Skeletal muscle satellite cell (primary cell): Measurements from ENCODE around the gene C21orf58. TPM values are rescaled to one million over a fixed set of nuclear protein-coding genes. Genes with fewer than 3 reads are reported as not detected.
A peak's percentile ranks its signal among the peaks of the same experiment; 100 is the strongest.
"Not testable (repeated sequence)": the region's sequence is repeated elsewhere in the genome, so short reads cannot be mapped to it uniquely, and the experiment has no call there.

ENCODE experiments used
- H3K27me3 ChIP-seq: 2 replicates; pipeline ENCODE4 v1.7.0; 2013; ENCODE audit warnings: low read length; ENCODE audit not compliant: control insufficient read depth, insufficient read depth
- H3K36me3 ChIP-seq: 2 replicates; pipeline ENCODE4 v1.7.0; 2013; ENCODE audit warnings: mild to moderate bottlenecking, control low read depth, low read length; ENCODE audit not compliant: insufficient read depth
- H3K4me1 ChIP-seq: 2 replicates; pipeline ENCODE4 v1.7.0; 2013; ENCODE audit warnings: low read length; ENCODE audit not compliant: control insufficient read depth, insufficient read depth
- H3K4me2 ChIP-seq: 2 replicates; pipeline ENCODE4 v1.7.0; 2013; ENCODE audit warnings: mild to moderate bottlenecking, low read length
- H3K4me3 ChIP-seq: 2 replicates; pipeline ENCODE4 v1.7.0; 2013; ENCODE audit warnings: low read length
- H3K9ac ChIP-seq: 2 replicates; pipeline ENCODE4 v1.7.0; 2013; ENCODE audit warnings: mild to moderate bottlenecking, low read depth, low read length, moderate library complexity
- H3K9me3 ChIP-seq: replicated peaks from 2 replicates; pipeline ENCODE4 v1.7.0; 2013; ENCODE audit warnings: mild to moderate bottlenecking, control low read depth, low read length
- total RNA-seq: library from RNA; depleted of rRNA; stranded (reverse); fragments of >200 nt; gene quantifications from 2 replicates; pipeline ENCODE4 v1.2.3, GENCODE V29; 2012; rRNA removed

The C21orf58 gene
- 5.0 and 5.6 TPM in 2 replicates for total RNA-seq

DNA sequence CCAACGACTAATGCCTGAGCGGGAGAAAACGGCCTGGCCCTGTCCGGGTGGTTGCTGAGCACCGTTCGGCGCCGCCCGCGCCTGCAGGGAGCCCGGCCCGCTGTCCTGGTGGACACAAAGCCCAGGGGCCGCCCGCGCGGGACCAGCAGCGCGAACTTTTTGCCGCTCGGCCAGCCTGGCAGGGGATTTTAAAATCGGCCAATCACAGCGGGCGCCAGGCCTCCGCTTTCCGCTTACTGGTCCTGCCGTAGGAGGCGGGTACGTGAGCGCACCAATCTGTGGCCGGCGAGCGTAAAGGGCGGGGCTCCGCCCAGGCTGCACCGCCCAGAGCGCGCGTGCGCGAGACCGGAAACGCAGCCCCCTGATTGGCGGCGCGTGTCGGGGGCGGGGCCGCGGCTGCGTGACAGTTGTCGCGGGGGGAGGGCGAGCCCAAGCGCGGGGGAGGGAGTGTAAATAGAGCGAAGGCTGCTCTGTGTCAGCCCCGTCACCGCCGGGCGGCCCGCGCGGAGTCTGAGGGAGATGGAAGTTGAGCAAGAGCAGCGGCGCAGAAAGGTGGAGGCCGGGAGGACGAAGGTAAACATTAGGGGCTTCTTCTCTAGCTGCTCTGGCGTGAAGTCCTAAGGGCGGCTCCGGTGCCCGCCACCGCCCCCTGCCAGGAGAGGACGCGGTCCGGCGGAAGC lies at the start of gene C21orf58, which contains the start of gene PCNT:
C21orf58 (minus strand) TSS at position 161 of the 680 bp plus-strand sequence. CDS start 1,132 bp downstream, outside the sequence.
PCNT (plus strand) TSS at position 447 of the 680 bp plus-strand sequence; CDS start at position 520, 73 bp downstream.
- Histone ChIP-seq H3K27me3 (no peaks in the 10 kb centered on the region), H3K4me3 (peak within 1 kb of the TSS; percentile 99), H3K4me1 (peaks cover 33% of the 10 kb centered on the region), H3K9ac (peak within 1 kb of the TSS; percentile 95), H3K9me3 (no peaks in the 10 kb centered on the region), H3K4me2 (peak within 1 kb of the TSS; percentile 98), H3K36me3 (peaks cover 10% of the 10 kb centered on the region)

DNA sequence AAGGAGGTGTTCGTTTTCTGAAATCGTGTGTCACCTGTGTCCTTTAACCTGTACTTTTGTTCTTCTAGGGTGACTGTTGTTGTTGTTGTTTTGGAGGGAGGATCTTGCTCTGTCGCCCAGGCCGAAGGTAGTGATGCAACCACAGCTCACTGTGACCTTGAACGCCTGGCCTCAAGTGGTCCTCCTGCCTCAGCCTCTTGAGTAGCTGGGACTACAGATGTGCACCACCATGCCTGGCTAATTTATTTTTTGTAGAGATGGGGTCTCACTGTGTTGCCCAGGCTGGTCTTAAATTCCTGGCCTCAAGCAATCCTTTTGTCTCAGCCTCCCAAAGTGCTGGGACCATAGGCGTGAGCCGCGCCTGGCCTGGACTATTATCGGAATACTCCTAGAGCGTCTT lies 49.3 kb upstream of the C21orf58 start:
- H3K4me1 ChIP-seq, H3K9me3 ChIP-seq, H3K4me3 ChIP-seq, H3K9ac ChIP-seq, H3K4me2 ChIP-seq, H3K27me3 ChIP-seq: not testable (repeated sequence)
- H3K36me3 ChIP-seq = peaks cover 15% of the 10 kb centered on the region

DNA sequence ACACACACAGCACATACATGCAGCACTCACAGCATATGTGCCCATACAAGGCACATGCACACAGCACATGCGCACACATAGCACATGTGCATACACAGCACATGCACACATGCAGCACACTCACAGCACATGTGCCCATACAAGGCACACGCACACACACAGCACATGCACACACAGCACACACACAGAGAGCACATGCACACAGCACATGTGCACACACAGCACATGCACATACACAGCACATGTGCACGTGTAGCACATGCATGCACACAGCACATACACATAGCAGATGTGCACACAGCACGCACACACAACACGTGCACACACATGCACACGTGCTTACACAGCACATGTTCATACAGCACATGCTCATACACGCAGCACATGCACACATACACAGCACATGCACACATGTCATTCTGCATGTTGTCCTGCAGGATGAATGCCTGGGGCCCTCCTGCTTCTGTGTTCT lies 48.4 kb upstream of the C21orf58 start:
- Histone ChIP-seq H3K4me2 (no peak overlapping the region), H3K9me3 (no peaks in the 10 kb centered on the region), H3K36me3 (peaks cover 21% of the 10 kb centered on the region), H3K27me3 (no peaks in the 10 kb centered on the region), H3K9ac (no peak overlapping the region), H3K4me3 (no peak overlapping the region), H3K4me1 (no peaks in the 10 kb centered on the region)

DNA sequence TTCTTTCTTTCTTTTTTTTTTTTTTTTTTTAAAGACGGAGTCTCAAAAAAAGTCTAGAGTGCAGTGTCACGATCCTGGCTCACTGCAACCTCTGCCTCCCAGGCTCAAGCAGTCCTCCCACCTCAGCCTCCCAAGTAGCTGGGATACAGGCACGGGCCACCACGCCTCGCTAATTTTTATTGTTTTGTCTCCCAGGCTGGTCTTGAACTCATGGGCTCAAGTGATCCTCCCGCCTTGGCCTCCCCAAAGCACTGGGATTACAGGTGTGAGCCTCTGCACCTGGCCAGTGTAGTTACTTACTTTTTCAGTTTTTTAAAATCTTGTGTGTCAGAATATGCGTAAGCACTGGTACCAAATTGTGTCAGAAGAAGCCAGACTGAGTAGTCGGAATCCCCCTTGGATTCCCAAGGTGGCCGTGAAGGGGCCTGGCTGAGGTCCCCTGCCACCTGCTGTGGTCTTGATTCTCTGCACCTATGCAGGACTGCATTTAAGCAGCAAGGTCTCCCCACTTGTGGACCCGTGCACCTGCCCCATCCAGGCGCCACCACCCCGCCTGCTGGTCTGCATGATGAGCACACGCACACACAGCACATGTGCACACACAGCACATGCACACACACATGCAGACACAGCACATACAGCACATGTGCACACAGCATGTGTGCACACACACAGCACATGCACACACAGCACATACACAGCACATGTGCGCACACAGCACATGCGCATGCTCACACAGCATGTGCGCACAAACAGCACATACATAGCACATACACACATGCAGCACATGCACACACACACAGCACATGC lies 47.7 kb upstream of the C21orf58 start:
- Histone ChIP-seq H3K4me3 (no peak overlapping the region), H3K4me2 (no peak overlapping the region), H3K27me3 (no peaks in the 10 kb centered on the region), H3K9ac (no peak overlapping the region), H3K36me3 (peaks cover 28% of the 10 kb centered on the region), H3K4me1 (no peaks in the 10 kb centered on the region), H3K9me3 (no peaks in the 10 kb centered on the region)

DNA sequence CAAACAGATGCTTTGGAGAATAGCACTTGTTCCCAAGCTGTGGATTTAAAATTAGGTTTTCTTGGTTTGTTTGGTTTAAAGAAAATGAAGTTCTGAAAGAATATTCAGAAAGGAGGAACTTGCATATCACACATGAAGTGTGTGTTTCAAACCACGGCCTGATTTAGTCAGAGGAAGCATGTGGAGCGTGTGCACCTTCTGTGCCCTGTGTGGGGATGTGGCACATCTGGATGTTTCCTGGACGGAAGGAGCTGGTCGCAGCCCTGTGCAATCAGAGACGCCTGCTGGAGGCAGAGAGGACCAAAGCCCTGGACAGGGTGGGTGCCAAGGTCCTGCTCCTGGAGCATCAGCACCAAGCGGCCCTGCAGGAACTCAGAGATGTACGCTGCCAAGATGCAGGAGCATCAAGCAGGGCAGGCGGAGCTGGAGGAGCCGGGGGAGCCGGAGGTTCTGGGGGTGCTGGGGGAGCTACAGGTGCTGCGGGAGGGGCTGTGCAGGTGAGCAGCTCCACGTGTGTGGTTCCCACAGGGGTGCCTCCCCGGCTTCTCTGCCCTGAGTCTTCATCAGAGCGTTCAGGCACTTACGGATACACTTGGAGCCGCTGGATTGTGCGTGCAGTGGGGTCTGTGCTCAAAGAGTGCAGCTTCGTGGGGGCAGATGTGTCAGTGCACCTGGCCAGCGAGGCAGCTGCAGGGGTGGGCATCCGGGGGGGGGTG lies 46.0 kb upstream of the C21orf58 start:
- no peak overlapping the region for H3K4me3 ChIP-seq
- H3K9me3 ChIP-seq = no peaks in the 10 kb centered on the region
- H3K9ac ChIP-seq = no peak overlapping the region
- H3K36me3 ChIP-seq = peaks cover 39% of the 10 kb centered on the region
- H3K4me1 ChIP-seq = no peaks in the 10 kb centered on the region
- H3K4me2 ChIP-seq = no peak overlapping the region
- H3K27me3 ChIP-seq = no peaks in the 10 kb centered on the region

DNA sequence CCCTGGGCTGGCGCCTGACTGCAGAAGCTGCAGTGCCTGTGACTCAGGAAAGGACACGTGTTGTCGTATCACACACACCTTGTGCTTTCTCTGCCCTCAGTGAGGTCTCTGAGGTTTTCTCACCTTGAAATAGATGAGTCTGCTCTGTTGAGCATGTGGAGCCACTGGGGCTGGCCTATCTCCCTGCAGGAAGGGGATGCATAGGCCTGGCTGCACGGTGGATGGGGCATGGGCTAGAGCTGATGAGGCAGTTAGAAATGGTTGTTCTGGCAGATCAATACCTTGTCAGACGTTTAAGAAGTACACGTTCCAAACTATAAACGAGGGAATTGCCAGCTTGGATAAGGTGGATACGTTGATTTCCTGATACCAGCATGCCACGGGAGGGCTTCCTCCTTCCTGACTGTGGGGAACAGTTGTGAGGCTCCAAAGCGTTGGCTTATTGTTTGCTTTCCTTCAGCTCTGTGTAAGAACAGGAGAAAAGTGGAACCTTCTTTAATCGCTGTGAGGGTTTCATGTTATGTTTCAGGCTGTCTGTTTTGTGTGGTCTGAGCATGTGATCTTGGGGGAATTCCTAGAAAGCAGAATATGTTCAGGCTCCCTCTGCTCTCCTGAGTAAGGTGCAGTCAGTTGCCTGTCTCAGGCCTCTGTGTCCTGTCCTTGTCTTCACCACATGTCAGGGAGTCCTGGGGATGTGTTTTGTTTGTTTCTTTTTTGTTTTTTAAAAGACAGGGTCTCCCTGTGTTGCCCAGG lies 45.0 kb upstream of the C21orf58 start:
- peaks cover 46% of the 10 kb centered on the region for H3K36me3 ChIP-seq
- H3K9ac ChIP-seq = no peak overlapping the region
- no peak overlapping the region for H3K4me3 ChIP-seq

DNA sequence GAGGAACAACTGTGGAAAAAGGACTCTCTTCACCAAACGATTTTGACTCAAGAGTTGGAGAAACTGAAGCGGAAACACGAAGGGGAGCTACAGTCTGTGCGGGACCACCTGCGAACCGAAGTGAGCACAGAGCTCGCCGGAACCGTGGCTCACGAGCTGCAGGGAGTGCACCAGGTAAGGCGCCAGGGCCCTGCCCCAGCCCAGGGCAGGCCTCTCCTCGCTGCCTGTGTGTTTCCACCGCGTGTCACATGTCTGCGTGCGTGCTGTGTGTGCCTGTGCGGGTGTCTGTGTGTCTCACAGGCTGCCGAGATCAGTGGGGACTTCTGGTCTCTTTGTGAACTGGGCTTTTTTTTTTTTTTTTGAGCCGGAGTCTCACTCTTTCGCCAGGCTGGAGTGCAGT lies 43.3 kb upstream of the C21orf58 start:
- H3K4me2 ChIP-seq = no peak overlapping the region
- H3K9ac ChIP-seq = no peak overlapping the region
- H3K4me3 ChIP-seq = no peak overlapping the region
- H3K9me3 ChIP-seq = no peaks in the 10 kb centered on the region
- H3K4me1 ChIP-seq = no peaks in the 10 kb centered on the region
- H3K27me3 ChIP-seq = no peaks in the 10 kb centered on the region
- peaks cover 54% of the 10 kb centered on the region for H3K36me3 ChIP-seq

More for the DNA sequence above, 45.0 kb upstream of the C21orf58 start:
- no peaks in the 10 kb centered on the region for H3K27me3 ChIP-seq
- no peaks in the 10 kb centered on the region for H3K9me3 ChIP-seq
- H3K4me2 ChIP-seq = no peak overlapping the region
- H3K4me1 ChIP-seq = no peaks in the 10 kb centered on the region

DNA sequence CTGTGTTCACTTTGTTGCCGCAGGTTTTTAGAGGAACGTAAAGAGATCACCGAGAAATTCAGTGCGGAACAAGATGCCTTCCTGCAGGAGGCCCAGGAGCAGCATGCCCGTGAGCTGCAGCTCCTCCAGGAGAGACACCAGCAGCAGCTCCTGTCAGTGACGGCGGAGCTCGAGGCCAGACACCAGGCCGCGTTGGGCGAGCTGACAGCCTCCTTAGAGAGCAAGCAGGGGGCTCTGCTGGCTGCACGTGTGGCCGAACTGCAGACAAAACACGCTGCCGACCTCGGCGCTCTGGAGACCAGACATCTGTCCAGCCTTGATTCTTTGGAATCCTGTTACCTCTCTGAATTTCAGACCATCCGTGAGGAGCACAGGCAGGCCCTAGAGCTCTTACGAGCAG lies 42.9 kb upstream of the C21orf58 start:
- peaks cover 54% of the 10 kb centered on the region for H3K36me3 ChIP-seq
- H3K4me2 ChIP-seq = no peak overlapping the region
- H3K9ac ChIP-seq = no peak overlapping the region
- no peak overlapping the region for H3K4me3 ChIP-seq
- H3K9me3 ChIP-seq = no peaks in the 10 kb centered on the region
- H3K4me1 ChIP-seq = no peaks in the 10 kb centered on the region
- no peaks in the 10 kb centered on the region for H3K27me3 ChIP-seq

DNA sequence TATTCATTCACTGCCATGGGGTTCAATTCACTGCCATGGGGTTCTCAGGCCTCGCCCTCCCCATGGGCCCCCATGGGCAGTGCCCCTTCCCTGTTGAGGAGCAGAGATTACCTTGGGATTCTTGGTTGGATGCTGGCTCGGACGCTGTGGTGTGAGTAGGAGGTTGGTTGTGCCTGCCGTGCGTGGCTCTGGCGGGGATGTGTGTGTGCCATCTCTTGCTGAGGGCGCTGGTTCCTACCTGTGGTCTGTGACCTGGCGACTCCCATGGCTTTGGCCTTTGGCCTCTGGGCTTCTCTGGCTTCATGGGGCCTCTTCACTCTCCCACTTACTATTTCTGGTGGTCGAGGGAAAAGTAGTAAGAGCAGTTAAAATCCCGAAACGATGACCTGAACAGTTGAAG lies 42.4 kb upstream of the C21orf58 start:
- Histone ChIP-seq H3K36me3 (peaks cover 54% of the 10 kb centered on the region), H3K4me1 (no peaks in the 10 kb centered on the region), H3K4me3 (no peak overlapping the region), H3K9ac (no peak overlapping the region), H3K9me3 (no peaks in the 10 kb centered on the region), H3K27me3 (no peaks in the 10 kb centered on the region), H3K4me2 (no peak overlapping the region)

DNA sequence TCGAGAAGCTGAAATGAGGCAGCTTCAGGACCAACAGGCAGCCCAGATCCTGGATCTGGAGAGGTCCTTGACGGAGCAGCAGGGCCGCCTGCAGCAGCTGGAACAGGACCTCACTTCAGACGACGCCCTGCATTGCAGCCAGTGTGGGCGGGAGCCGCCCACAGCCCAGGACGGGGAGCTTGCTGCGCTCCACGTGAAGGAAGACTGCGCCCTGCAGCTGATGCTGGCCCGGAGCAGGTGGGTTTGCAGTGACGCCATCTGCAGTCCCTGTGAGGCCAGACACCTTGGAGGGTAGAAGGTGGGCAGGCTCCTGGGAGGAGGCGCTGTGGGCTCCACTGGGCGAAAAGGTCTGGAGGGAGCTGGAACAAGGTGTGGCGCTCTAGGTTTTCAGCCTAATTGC lies 40.0 kb upstream of the C21orf58 start:
- Histone ChIP-seq H3K9me3 (no peaks in the 10 kb centered on the region), H3K4me2 (no peak overlapping the region), H3K27me3 (no peaks in the 10 kb centered on the region), H3K9ac (no peak overlapping the region), H3K36me3 (peaks cover 56% of the 10 kb centered on the region), H3K4me1 (no peaks in the 10 kb centered on the region), H3K4me3 (no peak overlapping the region)

DNA sequence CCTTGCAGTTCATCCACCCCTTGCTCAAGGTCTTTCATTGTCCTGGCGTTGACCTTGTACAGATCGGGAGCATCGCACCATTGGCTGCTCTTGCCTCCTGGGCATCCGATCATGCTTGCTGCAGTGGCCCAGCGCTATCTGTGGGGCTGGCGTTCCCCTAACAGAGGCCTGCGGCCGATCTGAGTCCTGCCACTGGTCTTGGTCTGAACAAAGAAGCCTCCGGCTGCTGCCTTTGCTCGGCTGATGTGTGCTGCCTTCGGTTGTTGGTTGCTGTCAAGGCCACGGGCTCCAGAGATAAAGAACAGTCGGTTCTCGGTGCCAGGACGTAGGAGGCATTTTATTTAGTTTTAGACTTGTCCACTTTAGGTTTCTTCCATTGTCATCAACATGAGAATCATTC lies 39.3 kb upstream of the C21orf58 start:
- Histone ChIP-seq H3K4me1 (no peaks in the 10 kb centered on the region), H3K36me3 (peaks cover 56% of the 10 kb centered on the region), H3K9me3 (no peaks in the 10 kb centered on the region), H3K4me3 (no peak overlapping the region), H3K27me3 (no peaks in the 10 kb centered on the region), H3K4me2 (no peak overlapping the region), H3K9ac (no peak overlapping the region)
